IPS-NIHi11 (cell line): Measurements from ENCODE around the gene QARS1.
A peak's percentile ranks its signal among the peaks of the same experiment; 100 is the strongest.

Source experiments
- DNase-seq: peaks from one replicate; pipeline ENCODE4 v3.0.0; 2012; ENCODE audit warnings: mixed read lengths, low spot score

The QARS1 gene

GRCh38 chr3:49104427-49105291, at the start of gene QARS1:
QARS1 (minus strand) TSS chr3:49104757; CDS start chr3:49104733, 24 bp downstream.
- peak; percentile 96 for DNase-seq

- DNase-seq: no peak
Measured at GRCh38 chr3:49153349-49153912, 48.9 kb upstream of the QARS1 start.

GRCh38 chr3:49151610-49152009, 47.1 kb upstream of the QARS1 start:
- no peak for DNase-seq

GRCh38 chr3:49148159-49148558, 43.6 kb upstream of the QARS1 start:
- DNase-seq: no peak

GRCh38 chr3:49140080-49140479, 35.5 kb upstream of the QARS1 start:
- no peak for DNase-seq

- DNase-seq: no peak
Measured at GRCh38 chr3:49135499-49135898, 30.9 kb upstream of the QARS1 start.

GRCh38 chr3:49134471-49135265, 30.1 kb upstream of the QARS1 start:
- peak; percentile 51 for DNase-seq

- DNase-seq: peak; percentile 91
Measured at GRCh38 chr3:49133226-49133951, 28.8 kb upstream of the QARS1 start.

GRCh38 chr3:49132437-49133225, 28.1 kb upstream of the QARS1 start, which contains the start of gene LAMB2:
LAMB2 (minus strand) TSS chr3:49133050; CDS start chr3:49132867, 183 bp downstream.
- DNase-seq: peak; percentile 90

- no peak for DNase-seq
Measured at GRCh38 chr3:49132073-49132436, 27.5 kb upstream of the QARS1 start.

- no peak for DNase-seq
Measured at GRCh38 chr3:49131576-49131975, 27.0 kb upstream of the QARS1 start.

GRCh38 chr3:49131040-49131439, 26.5 kb upstream of the QARS1 start:
- no peak for DNase-seq

GRCh38 chr3:49124991-49125670, 20.6 kb upstream of the QARS1 start:
- DNase-seq: peak; percentile 34

GRCh38 chr3:49124203-49124602, 19.6 kb upstream of the QARS1 start:
- DNase-seq: no peak

GRCh38 chr3:49123687-49124086, 19.1 kb upstream of the QARS1 start:
- no peak for DNase-seq

GRCh38 chr3:49122886-49123545, 18.5 kb upstream of the QARS1 start:
- no peak for DNase-seq

GRCh38 chr3:49122451-49122850, 17.9 kb upstream of the QARS1 start:
- no peak for DNase-seq

GRCh38 chr3:49122022-49122421, 17.5 kb upstream of the QARS1 start:
- DNase-seq: no peak

- DNase-seq: no peak
Measured at GRCh38 chr3:49121132-49121736, 16.7 kb upstream of the QARS1 start.
